Activated CD8-positive, alpha-beta memory T cell treated with anti-CD3 and anti-CD28 coated beads for 1 hour (primary cell): ENCODE results near the gene MYO5B.
"Not testable (repeated sequence)": the region's sequence is repeated elsewhere in the genome, so short reads cannot be mapped to it uniquely, and the experiment has no call there.

Experiments
- DNase-seq, 2 donors: peaks; one replicate each; pipeline ENCODE4 v3.0.0-alpha.2; 2020; ENCODE audit warnings: low read depth in 1 of 2; ENCODE audit errors: extremely low read depth in 1 of 2

MYO5B gene

GRCh38 chr18:49845629-49846360 is 349.2 kb downstream of the MYO5B start:
- DNase-seq, result no peak

- DNase-seq, result no peak
Observed at GRCh38 chr18:49844903-49845302, 350.0 kb downstream of the MYO5B start.

GRCh38 chr18:49843778-49844625 is 350.9 kb downstream of the MYO5B start:
- no peak for DNase-seq

- DNase-seq, result no peak
Observed at GRCh38 chr18:49843131-49843530, 351.8 kb downstream of the MYO5B start.

GRCh38 chr18:49842656-49843055 is 352.3 kb downstream of the MYO5B start:
- DNase-seq, result no peak

- DNase-seq, result no peak
Observed at GRCh38 chr18:49841236-49842217, 353.4 kb downstream of the MYO5B start.

- no peak for DNase-seq
Observed at GRCh38 chr18:49839012-49839411, 355.9 kb downstream of the MYO5B start.

- DNase-seq, result no peak
Observed at GRCh38 chr18:49838381-49838780, 356.6 kb downstream of the MYO5B start.

GRCh38 chr18:49837889-49838288 is 357.1 kb downstream of the MYO5B start:
- no peak for DNase-seq

- DNase-seq, result not testable (repeated sequence)
Observed at GRCh38 chr18:49837316-49837835, 357.6 kb downstream of the MYO5B start.

- no peak for DNase-seq
Observed at GRCh38 chr18:49835405-49835804, 359.5 kb downstream of the MYO5B start.

- no peak for DNase-seq
Observed at GRCh38 chr18:49834258-49834657, 360.7 kb downstream of the MYO5B start.

- no peak for DNase-seq
Observed at GRCh38 chr18:49833814-49834213, 361.1 kb downstream of the MYO5B start.

- DNase-seq, result no peak
Observed at GRCh38 chr18:49832221-49832647, 362.7 kb downstream of the MYO5B start.

- DNase-seq, result no peak
Observed at GRCh38 chr18:49827996-49828395, 367.0 kb downstream of the MYO5B start.

GRCh38 chr18:49819823-49820671 is 374.9 kb downstream of the MYO5B start:
- no peak for DNase-seq

GRCh38 chr18:49819071-49819662 is 375.8 kb downstream of the MYO5B start:
- DNase-seq, result no peak

GRCh38 chr18:49817947-49818346 is 377.0 kb downstream of the MYO5B start:
- no peak for DNase-seq

GRCh38 chr18:49815927-49816326 is 379.0 kb downstream of the MYO5B start:
- DNase-seq, result no peak
